Caki2 (cell line): ENCODE results near the gene ZC3H18. TPM values are rescaled to one million over a fixed set of nuclear protein-coding genes. Genes with fewer than 3 reads are reported as not detected.

Experiments used
- DNase-seq: peaks from one replicate; pipeline ENCODE4 v3.0.0-alpha.2; 2015; ENCODE audit warnings: low read depth
- in situ Hi-C: cut with HindIII; loops from 2 replicates; pipeline ENCODE4 v1.10.0; 2016; ENCODE audit warnings: low sequenced_read_pairs, low pct_unique_long_range_greater_than_20kb, mixed read lengths
- total RNA-seq: library from RNA; depleted of rRNA; stranded (reverse); fragments of >200 nt; shearing (Covaris generic); gene quantifications from 2 replicates; pipeline ENCODE4 v1.2.3, GENCODE V29; 2014; ENCODE audit warnings: low replicate concordance

ZC3H18 gene
- total RNA-seq, 1 experiment from 2014 or later, result 16.9 TPM

GRCh38 chr16:88613293-88613692 lies 43.1 kb downstream of the ZC3H18 start:
- in situ Hi-C loops, result no loop called here
- DNase-seq, result no peak

DNA sequence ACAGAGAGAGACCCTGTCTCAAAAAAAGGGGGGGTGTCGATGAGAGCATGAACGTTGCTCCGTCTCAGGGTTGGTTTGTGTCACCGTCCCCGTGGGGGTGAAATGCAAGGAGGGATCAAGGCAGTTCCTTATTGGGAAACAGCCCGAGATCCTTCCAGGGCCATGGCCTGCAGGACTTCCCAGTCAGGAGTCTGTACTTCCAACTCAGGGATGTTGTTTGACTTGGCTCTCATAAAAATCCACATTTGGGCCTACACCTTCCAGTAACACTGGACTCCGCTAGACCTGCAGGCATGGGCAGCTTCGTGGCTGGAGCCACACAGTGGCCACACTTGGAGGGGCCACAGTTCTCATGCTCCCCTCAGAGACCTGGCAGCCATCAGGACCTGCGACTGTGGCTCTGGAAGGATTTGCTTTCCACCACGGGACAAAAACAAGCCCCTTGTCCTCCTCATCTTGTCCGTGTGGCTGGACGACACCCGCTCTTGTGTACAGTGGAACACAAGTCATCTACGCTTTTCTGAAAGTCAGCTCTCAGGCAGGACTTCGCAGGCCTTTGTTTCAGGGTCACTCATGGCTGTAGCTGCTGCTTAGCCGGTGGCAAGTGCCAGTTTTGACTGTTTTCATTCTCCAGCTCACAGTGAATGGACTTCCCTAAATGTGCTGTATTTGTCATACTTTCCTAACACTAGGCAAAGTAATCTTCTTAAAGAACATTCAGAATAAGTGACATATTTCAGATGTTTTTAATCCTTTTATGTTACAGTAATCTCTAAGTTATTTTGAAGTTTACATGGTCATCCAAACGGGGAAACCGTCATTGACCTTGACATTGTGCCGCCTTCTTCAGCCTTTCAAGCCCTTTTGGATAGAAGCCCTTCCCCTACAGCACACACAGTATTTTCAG lies 44.0 kb downstream of the ZC3H18 start:
- in situ Hi-C loops, result no loop called here
- no peak for DNase-seq

DNA sequence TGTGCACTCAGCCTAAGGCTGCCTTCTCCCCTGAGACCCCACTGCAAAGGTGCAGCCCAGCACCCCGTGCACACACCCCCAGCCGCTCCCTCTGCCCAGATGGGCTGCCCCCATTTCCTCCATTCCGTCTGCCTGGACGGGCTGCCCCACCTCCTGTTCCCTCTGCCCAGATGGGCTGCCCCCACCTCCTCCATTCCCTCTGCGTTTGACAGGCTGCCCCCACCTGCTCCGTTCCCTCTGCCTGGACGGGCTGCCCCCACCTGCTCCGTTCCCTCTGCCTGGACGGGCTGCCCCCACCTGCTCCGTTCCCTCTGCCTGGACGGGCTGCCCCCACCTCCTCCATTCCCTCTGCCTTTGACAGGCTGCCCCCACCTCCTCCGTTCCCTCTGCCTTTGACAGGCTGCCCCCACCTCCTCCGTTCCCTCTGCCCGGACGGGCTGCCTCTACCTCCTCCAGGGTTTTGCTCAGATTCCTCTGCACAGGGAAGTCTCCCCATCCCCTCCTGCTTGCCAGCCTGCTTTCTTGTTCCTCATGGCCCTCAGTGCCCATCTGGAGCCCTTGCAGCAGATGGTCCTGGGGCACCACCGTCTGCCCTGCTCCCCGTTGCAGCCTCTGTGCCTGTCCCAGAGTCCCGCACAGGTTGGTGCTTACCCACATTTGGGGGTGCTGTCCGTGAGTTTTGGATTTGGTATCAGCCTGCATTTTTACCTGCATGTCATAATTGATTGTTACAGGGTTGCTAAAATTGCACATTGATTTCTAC lies 44.8 kb downstream of the ZC3H18 start:
- in situ Hi-C loops, result no loop called here
- no peak for DNase-seq

- in situ Hi-C loops, result no loop called here
- no peak for DNase-seq
Measured at GRCh38 chr16:88616320-88616719, 46.1 kb downstream of the ZC3H18 start.

GRCh38 chr16:88616736-88617135 lies 46.5 kb downstream of the ZC3H18 start:
- in situ Hi-C loops, result no loop called here
- DNase-seq, result no peak

DNA sequence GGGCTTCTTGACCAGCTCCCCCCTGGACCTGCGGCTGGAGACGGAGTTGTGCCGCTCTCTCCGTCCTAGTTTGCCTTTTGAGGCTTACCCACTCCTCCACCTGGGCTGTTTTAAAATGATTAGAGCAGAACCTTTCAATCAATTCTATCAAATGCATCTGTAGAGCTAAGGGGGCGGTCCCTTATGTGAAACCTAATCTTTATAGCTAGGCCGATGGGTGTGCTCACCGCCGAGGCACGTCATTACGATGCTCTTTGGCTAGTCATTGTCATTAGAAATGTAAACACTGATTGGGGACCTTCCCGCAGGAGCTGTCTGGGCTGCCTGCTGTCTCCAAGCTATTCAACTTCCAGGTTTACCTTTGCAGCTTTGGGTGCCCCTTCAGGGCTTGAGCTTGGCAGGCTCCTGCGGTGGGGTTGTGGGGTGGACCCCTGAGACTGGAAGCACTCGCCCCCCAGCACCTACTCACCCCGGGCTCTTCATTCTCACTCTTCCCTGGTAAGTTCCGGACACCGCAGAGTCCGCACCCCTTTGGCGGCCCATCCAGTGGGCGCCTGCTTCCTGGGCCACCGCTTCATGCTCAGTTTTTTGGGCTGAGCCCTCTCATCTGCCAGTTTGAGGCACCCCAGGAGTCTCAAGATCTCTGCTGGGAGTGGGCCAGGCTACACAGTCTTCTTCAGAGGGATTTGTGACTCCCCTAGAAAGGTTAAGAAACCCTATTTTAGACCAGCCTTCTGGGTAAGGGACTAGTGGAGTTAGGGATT lies 47.2 kb downstream of the ZC3H18 start:
- in situ Hi-C loops, result no loop called here
- no peak for DNase-seq

DNA sequence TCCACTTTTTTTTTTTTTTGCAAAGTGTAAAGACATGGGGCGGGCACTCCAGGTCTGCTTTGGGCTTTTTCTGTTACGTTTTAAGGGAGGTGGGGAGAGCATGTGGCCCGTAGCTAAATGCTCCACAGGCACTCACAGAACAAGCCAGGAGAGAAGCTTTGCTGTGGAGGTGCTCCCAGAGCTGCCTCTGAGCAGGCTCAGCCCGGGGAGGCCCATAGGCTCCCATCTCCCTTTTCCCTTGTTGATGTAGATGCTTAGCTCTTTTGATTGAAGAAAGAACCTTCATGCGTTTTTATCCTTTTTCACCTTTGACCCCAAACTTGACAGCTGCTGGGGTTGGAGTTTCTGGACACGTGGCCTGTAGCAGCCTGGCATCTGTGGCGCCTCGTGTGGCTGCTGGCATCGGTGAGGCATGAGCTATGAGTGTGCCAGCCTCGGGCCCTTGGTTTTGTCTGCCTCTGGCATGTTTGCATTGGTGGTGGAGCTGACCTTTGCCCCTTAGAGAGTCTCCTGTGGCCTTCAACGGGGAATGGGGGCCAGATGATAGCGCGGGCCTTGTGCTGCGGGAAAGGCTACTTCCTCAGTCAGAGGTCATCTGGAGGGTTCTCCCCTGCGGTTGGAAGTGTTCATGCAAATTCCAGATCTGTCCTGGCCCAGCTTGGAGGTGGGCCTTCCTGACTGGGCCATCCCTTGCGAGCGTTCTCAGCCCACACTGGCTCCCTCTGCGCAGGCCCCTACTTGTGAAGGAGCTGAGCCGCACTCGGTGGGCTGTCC lies 48.2 kb downstream of the ZC3H18 start:
- DNase-seq, result no peak
- in situ Hi-C loops, result no loop called here

GRCh38 chr16:88618956-88619667 lies 48.9 kb downstream of the ZC3H18 start:
- no peak for DNase-seq
- in situ Hi-C loops, result no loop called here

DNA sequence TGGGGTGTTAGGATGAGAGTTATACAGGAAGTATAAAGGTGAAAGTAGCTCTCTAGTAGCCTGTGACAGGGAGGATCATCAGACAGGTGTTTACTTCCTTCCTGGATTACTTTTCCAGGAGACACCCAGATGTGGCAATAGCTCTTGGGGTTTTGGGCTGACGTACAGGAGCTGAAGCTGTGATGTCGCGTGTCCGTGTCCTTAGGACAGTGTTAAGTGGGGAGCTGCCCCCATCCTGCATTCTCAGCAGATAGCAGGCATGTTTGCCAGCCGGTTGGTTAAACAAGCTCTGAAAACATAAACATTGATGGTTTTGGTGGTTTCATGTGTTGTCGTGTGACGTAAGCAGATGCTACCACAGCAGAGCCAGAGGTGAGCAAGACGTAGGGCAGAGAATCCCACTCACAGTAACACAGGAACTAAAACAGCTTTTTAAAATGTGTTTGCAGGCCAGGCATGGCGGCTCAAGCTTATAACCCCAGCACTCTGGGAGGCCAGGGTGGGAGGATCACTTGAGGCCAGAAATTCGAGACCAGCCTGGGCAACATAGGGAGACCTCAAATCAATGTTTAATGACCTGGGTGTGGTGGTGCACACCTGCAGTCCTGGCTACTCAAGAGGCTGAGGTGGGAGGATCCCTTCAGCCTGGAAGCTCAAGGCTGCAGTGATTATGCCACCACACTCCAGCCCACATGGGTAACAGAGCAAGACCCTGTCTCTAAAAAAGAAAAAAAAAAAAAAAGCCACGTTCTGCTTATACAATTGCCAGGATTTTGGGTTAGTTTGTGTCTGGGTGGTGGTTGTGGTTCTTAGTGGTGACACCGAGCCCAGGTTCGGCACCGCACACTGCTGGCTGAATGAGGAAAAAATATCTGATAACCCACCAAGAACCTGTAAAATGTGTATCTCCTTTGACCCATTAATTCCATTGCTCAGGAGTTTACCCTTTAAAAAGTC lies 49.9 kb downstream of the ZC3H18 start:
- in situ Hi-C loops, result no loop called here
- DNase-seq, result no peak

DNA sequence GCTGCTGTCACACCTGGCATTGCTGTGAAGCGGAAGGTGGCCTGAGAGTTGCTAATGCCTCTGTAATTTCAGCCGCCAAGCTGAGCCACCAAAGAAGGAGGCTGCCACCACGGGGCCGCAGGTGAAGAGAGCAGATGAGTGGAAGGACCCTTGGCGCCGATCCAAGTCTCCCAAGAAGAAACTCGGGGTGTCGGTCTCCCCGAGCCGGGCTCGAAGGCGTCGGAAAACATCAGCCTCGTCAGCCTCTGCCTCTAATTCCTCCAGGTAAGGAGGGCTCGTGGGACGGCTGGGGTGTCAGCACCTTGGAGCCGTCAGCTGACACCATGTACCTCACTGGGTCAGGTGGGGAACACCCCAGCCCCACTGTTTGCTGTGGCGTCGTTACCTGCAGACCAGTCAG lies 51.9 kb downstream of the ZC3H18 start:
- in situ Hi-C loops, result no loop called here
- no peak for DNase-seq

DNA sequence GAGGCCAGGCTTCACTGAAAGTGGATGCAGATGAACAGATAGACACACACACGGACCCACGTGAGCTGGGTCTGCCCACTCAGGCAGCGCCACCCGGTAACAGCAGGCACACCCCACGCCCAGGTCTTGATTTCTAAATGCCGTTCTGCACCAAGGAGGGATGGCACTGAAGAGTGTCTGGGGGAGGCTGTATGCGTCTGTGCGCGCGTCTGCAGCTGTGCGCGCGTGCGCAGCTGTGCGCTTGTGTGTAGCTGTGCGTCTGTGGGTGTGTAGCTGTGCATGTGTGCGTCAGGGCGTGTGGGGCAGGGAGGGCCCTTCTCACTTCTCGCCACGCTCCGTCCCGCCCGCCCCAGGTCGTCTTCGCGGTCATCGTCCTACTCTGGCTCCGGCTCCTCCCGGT lies 52.7 kb downstream of the ZC3H18 start:
- DNase-seq, result no peak
- in situ Hi-C loops, result no loop called here

- in situ Hi-C loops, result no loop called here
- DNase-seq, result no peak
Measured at GRCh38 chr16:88623858-88624257, 53.7 kb downstream of the ZC3H18 start.

DNA sequence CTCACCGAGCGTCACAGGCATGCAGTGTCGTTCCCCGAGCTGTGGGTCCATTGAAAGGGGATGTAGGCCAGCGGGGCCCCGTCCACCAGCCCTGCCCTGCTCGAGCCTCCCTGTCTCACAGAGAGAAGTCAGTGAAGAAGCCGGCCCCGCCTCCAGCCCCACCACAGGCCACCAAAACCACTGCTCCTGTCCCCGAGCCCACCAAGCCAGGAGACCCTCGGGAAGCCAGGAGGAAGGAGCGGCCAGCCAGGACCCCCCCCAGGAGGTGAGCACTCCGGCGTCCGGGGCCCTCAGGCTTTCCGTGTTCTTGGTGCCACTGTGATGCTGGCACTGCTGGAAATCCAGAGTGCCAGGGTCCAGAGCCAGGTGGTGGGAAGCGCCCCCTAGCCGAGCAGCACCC lies 54.3 kb downstream of the ZC3H18 start:
- in situ Hi-C loops, result no loop called here
- no peak for DNase-seq

- in situ Hi-C loops, result no loop called here
- no peak for DNase-seq
Measured at GRCh38 chr16:88624977-88625576, 54.9 kb downstream of the ZC3H18 start.

DNA sequence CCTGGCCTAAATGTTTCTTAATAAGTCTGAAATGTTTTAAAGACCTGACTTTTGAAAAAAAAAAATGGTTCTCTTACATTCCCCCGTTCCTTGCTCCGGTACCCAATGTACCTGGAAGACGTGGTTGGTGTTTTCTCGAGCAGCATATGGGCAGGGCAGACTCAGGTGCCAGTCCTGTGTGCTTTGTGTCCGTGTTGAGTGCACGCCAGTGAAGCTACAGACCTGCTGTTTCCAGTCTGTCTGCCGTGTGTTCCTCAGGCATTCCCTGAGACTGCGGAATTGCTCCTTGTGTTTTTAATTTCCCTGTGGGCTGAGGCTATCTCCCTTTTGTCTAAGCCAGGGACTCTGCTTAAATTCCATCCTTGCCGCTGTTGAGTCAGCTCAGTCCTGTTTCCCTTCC lies 56.4 kb downstream of the ZC3H18 start:
- in situ Hi-C loops, result no loop called here
- no peak for DNase-seq
